Measurements from ENCODE around the gene NAALADL1. TPM values are rescaled to one million over a fixed set of nuclear protein-coding genes. Genes with fewer than 3 reads are reported as not detected.

The NAALADL1 gene
- polyA plus RNA-seq, 1 experiment, result 38.7 TPM

GRCh38 chr11:65103476-65103875 lies 45.1 kb upstream of the NAALADL1 start:
- POLR2A ChIA-PET, result no interaction called here
- no peak overlapping the region for H3K4me3 ChIP-seq (ENCODE audit: low read depth, low read length)
- TF ChIP-seq, protein P1, sequence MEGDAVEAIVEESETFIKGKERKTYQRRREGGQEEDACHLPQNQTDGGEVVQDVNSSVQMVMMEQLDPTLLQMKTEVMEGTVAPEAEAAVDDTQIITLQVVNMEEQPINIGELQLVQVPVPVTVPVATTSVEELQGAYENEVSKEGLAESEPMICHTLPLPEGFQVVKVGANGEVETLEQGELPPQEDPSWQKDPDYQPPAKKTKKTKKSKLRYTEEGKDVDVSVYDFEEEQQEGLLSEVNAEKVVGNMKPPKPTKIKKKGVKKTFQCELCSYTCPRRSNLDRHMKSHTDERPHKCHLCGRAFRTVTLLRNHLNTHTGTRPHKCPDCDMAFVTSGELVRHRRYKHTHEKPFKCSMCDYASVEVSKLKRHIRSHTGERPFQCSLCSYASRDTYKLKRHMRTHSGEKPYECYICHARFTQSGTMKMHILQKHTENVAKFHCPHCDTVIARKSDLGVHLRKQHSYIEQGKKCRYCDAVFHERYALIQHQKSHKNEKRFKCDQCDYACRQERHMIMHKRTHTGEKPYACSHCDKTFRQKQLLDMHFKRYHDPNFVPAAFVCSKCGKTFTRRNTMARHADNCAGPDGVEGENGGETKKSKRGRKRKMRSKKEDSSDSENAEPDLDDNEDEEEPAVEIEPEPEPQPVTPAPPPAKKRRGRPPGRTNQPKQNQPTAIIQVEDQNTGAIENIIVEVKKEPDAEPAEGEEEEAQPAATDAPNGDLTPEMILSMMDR (IDR thresholded peaks at IDR 0.05; ENCODE audit: insufficient read depth, low read depth, low read length), result no peak
- H3K36me3 ChIP-seq (ENCODE audit: control insufficient read depth, insufficient read depth, low read length), result peaks cover under 1% of the 10 kb centered on the region; the same call in 1 of the 2 replicates
- H3K27me3 ChIP-seq (ENCODE audit: control insufficient read depth, insufficient read depth, low read length), result no peaks in the 10 kb centered on the region
- CTCF ChIA-PET, result interaction anchor here (1.1 to 3.4 kb wide), 4 partner anchors 8 to 16 kb away, joined by 3 to 30 read pairs (median 10); partner anchors contain the start of genes TM7SF2 and ZNHIT2
- DNase-seq (ENCODE audit: low read depth), result no peak

DNA sequence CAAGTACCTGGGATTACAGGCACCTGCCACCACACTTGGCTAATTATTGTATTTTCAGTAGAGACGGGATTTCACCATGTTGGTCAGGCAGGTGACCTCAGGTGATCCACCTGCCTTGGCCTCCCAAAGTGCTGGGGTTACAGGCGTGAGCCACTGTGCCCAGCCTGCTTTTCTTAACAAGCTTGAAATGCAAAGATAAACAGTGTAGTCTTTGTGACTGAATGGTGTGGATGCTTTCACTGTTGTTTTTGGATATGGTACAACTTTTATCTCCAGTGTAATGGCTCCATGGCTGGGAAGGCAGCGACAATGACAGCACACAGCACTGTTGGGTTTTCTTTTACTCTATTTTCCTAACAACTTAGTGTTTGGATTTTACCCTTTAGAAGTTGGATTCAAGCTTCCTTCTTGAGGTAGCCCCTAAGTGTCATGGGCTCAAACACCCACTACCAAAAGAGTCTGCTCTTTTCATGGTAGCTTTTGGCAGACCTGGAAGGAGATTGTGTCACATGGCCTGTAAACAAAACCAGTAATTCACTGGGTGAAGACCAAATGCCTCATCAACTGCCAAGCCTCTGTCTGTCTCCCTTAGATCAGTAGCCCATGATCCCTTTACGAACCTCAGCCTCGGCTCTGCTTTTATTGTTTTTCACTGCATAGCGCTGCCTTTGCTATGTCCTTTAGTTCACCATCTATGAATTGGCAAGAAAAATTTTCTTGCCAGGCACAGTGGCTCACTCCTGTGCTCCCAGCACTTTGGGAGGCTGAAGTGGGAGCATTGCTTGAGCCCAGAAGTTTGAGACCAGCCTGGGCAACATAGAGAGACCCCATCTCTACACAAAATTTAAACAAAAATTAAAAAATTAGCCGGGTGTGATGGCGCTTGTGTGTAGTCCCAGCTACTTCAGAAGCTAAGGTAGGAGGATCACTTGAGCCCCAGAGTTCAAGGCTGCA lies 44.1 kb upstream of the NAALADL1 start:
- Histone ChIP-seq H3K36me3 (ENCODE audit: control insufficient read depth, insufficient read depth, low read length) (no peaks in the 10 kb centered on the region; the same call in none of the 2 replicates), H3K27me3 (ENCODE audit: control insufficient read depth, insufficient read depth, low read length) (no peaks in the 10 kb centered on the region), H3K4me3 (ENCODE audit: low read depth, low read length) (no peak overlapping the region)
- TF ChIP-seq, protein P1 (IDR thresholded peaks at IDR 0.05; ENCODE audit: insufficient read depth, low read depth, low read length), result no peak
- DNase-seq (ENCODE audit: low read depth), result no peak
- CTCF ChIA-PET, result interaction anchor here (1.1 to 3.4 kb wide), 4 partner anchors 9 to 17 kb away, joined by 3 to 30 read pairs (median 10); partner anchors contain the start of genes TM7SF2 and ZNHIT2
- POLR2A ChIA-PET, result no interaction called here

- Histone ChIP-seq H3K27me3 (ENCODE audit: control insufficient read depth, insufficient read depth, low read length) (no peaks in the 10 kb centered on the region), H3K4me3 (ENCODE audit: low read depth, low read length) (no peak overlapping the region), H3K36me3 (ENCODE audit: control insufficient read depth, insufficient read depth, low read length) (no peaks in the 10 kb centered on the region; the same call in none of the 2 replicates)
- TF ChIP-seq, protein P1 (IDR thresholded peaks at IDR 0.05; ENCODE audit: insufficient read depth, low read depth, low read length), result 0 out of 2 replicates have a peak, but pooled peaks have one; percentile 8
- ChIA-PET CTCF (interaction anchor here (1.0 to 11.9 kb wide), 4 partner anchors 10 to 17 kb away, joined by 3 to 152 read pairs (median 16); partner anchors contain the start of genes TM7SF2 and ZNHIT2), POLR2A (interaction anchor here (0.6 kb wide), 1 partner anchor 15 kb away, joined by 5 read pairs; no protein-coding TSS in a partner anchor)
- no peak for DNase-seq (ENCODE audit: low read depth)
These were observed 42.5 kb upstream of the NAALADL1 start for GRCh38 chr11:65100674-65101350.

GRCh38 chr11:65096926-65097325 lies 38.6 kb upstream of the NAALADL1 start:
- POLR2A ChIA-PET, result no interaction called here

More at GRCh38 chr11:65096926-65097325, 38.6 kb upstream of the NAALADL1 start:
- DNase-seq (ENCODE audit: low read depth), result no peak
- Histone ChIP-seq H3K36me3 (ENCODE audit: control insufficient read depth, insufficient read depth, low read length) (no peaks in the 10 kb centered on the region; the same call in none of the 2 replicates), H3K4me3 (ENCODE audit: low read depth, low read length) (peak overlapping the region; percentile 63), H3K27me3 (ENCODE audit: control insufficient read depth, insufficient read depth, low read length) (no peaks in the 10 kb centered on the region)
- CTCF ChIA-PET, result interaction anchor here (0.5 to 11.9 kb wide), 3 partner anchors 14 to 106 kb away, joined by 3 to 152 read pairs (median 3); partner anchors contain the start of gene TM7SF2
- TF ChIP-seq, protein P1 (IDR thresholded peaks at IDR 0.05; ENCODE audit: insufficient read depth, low read depth, low read length), result no peak

Measured in BJ (cell line).